ENCODE results near the gene FAM13C. TPM values are rescaled to one million over a fixed set of nuclear protein-coding genes. Genes with fewer than 3 reads are reported as not detected.

FAM13C gene
- total and polyA plus RNA-seq, 9 of the 15 experiments (the other 6 are each of a cell fraction or from before 2014, with no cell fraction given) = not detected

GRCh38 chr10:59384761-59385160 is 22.4 kb upstream of the FAM13C start:
- DNase-seq (ENCODE audit: extremely low read depth in 1 of 4, low spot score in 3 of 4) (no peak), FAIRE-seq (no peak), ATAC-seq (no peak)
- Histone ChIP-seq H3K36me3 (ENCODE audit: control insufficient read depth, insufficient read depth, low read length) (no peaks in the 10 kb centered on the region), H3K79me2 (ENCODE audit: control insufficient read depth, insufficient read depth, low read length) (no peaks in the 10 kb centered on the region), H3K4me1 (replicated peaks in 1 of 2; ENCODE audit: control insufficient read depth in 2 of 2, insufficient read depth in 2 of 2, low read length in 2 of 2) (no peaks in the 10 kb centered on the region), H3K4me2 (ENCODE audit: insufficient read depth, low read length) (no peak overlapping the region), H4K20me1 (replicated peaks; ENCODE audit: control insufficient read depth, insufficient read depth, low read length) (no peaks in the 10 kb centered on the region), H3K9me3 (replicated peaks; ENCODE audit: control insufficient read depth, insufficient read depth, low read depth, low read length) (no peaks in the 10 kb centered on the region), H3K9me1 (ENCODE audit: control insufficient read depth, insufficient read depth, low read length) (no peaks in the 10 kb centered on the region), H2AFZ (ENCODE audit: low read depth, low read length) (no peak overlapping the region), H3K9ac (ENCODE audit: insufficient read depth in 1 of 2, low read depth in 2 of 2, low read length in 2 of 2) (no peak overlapping the region), H3K27ac (ENCODE audit: extremely low read depth, low read depth, low read length) (no peak overlapping the region), H3K27me3 (ENCODE audit: control insufficient read depth in 2 of 2, insufficient read depth in 2 of 2, low read length in 2 of 2) (no peaks in the 10 kb centered on the region), H3K4me3 (no peak overlapping the region)
- in situ Hi-C loops (cut with MboI) = no loop called here
- TF ChIP-seq RUNX1 (IDR thresholded peaks at IDR 0.05; ENCODE audit: low read depth) (no peak), ZNF239 (CRISPR knock-in tag; IDR thresholded peaks at IDR 0.05) (no peak), PYGO2 (tag; IDR thresholded peaks at IDR 0.05) (no peak), SMARCE1 (IDR thresholded peaks at IDR 0.05) (no peak)
- ChIA-PET POLR2A (no interaction called here), CTCF (ENCODE audit: low intra/inter-chr PET ratio) (no interaction called here)
- 0% methylated on average over 2 of the region's 3 CpGs for WGBS (ENCODE audit: insufficient coverage, low coverage, missing lambda C conversion rate)
- no TSS peak for BruUV-seq (replicated peaks)
- intact Hi-C loops (cut with micrococcal nuclease) = no loop called here

DNA sequence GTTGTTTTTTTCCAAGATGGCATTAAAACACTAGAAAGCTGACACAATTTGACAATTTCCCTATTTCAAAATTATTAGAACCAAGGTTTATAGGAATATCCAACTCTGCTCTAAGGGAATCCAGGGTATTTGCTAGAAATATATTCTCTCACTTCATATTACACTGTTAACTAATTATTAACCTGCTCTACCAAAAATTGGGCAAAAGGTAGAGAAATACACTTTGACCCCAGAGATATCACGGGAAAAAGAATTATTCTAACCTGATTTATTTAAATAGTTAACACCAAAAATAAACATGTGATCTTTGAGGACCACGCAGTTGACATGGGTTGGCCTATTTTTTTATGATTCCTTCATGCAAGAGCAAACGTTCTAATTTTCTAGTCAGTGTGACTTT is 21.6 kb upstream of the FAM13C start:
- Histone ChIP-seq H4K20me1 (replicated peaks; ENCODE audit: control insufficient read depth, insufficient read depth, low read length) (no peaks in the 10 kb centered on the region), H2AFZ (ENCODE audit: low read depth, low read length) (no peak overlapping the region), H3K27me3 (ENCODE audit: control insufficient read depth in 2 of 2, insufficient read depth in 2 of 2, low read length in 2 of 2) (no peaks in the 10 kb centered on the region), H3K9ac (ENCODE audit: insufficient read depth in 1 of 2, low read depth in 2 of 2, low read length in 2 of 2) (no peak overlapping the region), H3K9me3 (replicated peaks; ENCODE audit: control insufficient read depth, insufficient read depth, low read depth, low read length) (no peaks in the 10 kb centered on the region), H3K9me1 (ENCODE audit: control insufficient read depth, insufficient read depth, low read length) (no peaks in the 10 kb centered on the region), H3K4me2 (ENCODE audit: insufficient read depth, low read length) (no peak overlapping the region), H3K27ac (ENCODE audit: extremely low read depth, low read depth, low read length) (no peak overlapping the region), H3K79me2 (ENCODE audit: control insufficient read depth, insufficient read depth, low read length) (no peaks in the 10 kb centered on the region), H3K4me3 (no peak overlapping the region), H3K36me3 (ENCODE audit: control insufficient read depth, insufficient read depth, low read length) (no peaks in the 10 kb centered on the region), H3K4me1 (replicated peaks in 1 of 2; ENCODE audit: control insufficient read depth in 2 of 2, insufficient read depth in 2 of 2, low read length in 2 of 2) (no peaks in the 10 kb centered on the region)
- in situ Hi-C loops (cut with MboI) (no loop called here), intact Hi-C loops (cut with micrococcal nuclease) (no loop called here)
- FAIRE-seq (no peak), DNase-seq (ENCODE audit: extremely low read depth in 1 of 4, low spot score in 3 of 4) (no peak), ATAC-seq (no peak)
- POLR2A ChIA-PET = no interaction called here
- BruUV-seq (replicated peaks) = no TSS peak
- TF ChIP-seq TAF1 (IDR thresholded peaks at IDR 0.05; ENCODE audit: control insufficient read depth, extremely low read depth, insufficient read depth, low read length, severe bottlenecking) (no peak), ESRRA (IDR thresholded peaks at IDR 0.05; ENCODE audit: borderline replicate concordance, low read depth) (no peak), HNRNPL (IDR thresholded peaks at IDR 0.05; ENCODE audit: low read depth, low read length) (no peak), ZNF696 (CRISPR knock-in tag; conservative IDR thresholded peaks at IDR 0.05) (no peak), ZNF41 (CRISPR knock-in tag; conservative IDR thresholded peaks at IDR 0.05) (no peak), ZZZ3 (IDR thresholded peaks at IDR 0.05) (no peak), CBX1 (IDR thresholded peaks at IDR 0.05; ENCODE audit: low read depth) (no peak), ZBED1 (IDR thresholded peaks at IDR 0.05) (no peak), PHF20 (IDR thresholded peaks at IDR 0.05; ENCODE audit: partially characterized antibody) (no peak), ILK (tag; IDR thresholded peaks at IDR 0.05; ENCODE audit: borderline replicate concordance, low read depth) (no peak), ZSCAN29 (IDR thresholded peaks at IDR 0.05) (no peak), KLF6 (CRISPR knock-in tag; IDR thresholded peaks at IDR 0.05; ENCODE audit: borderline replicate concordance) (no peak), ZKSCAN3 (CRISPR knock-in tag; IDR thresholded peaks at IDR 0.05) (no peak), ZNF507 (tag; conservative IDR thresholded peaks at IDR 0.05) (no peak), MCM2 (IDR thresholded peaks at IDR 0.05; ENCODE audit: low read depth) (no peak)
- CTCF ChIA-PET (ENCODE audit: low intra/inter-chr PET ratio) = no interaction called here
- WGBS (ENCODE audit: insufficient coverage, low coverage, missing lambda C conversion rate) = 0% methylated on average over 3 of the region's 3 CpGs
